ENCODE measurements around the gene CAMTA1.

- TF ChIP-seq CTCF (IDR thresholded peaks at IDR 0.05; ENCODE audit: insufficient read depth, low read length, poor library complexity, severe bottlenecking) (no peak), EZH2phosphoT487 (conservative IDR thresholded peaks at IDR 0.05; ENCODE audit: low read length) (no peak)
Observed at GRCh38 chr1:6961289-6961688, 176.0 kb downstream of the CAMTA1 start.

Measured in SU-DHL-6 (cell line).